Stimulated activated effector memory CD8-positive, alpha-beta T cell treated with anti-CD3 and anti-CD28 coated beads, Interleukin-12 subunit alpha, Interleukin-12 subunit beta, amount 100 ng/mL, for 72 hours (primary cell): Measurements from ENCODE around the gene YAP1.

Source experiments
- ATAC-seq: fragments of 150-1000 bp; cut with Tn5 transposase; 2 replicates; pipeline ENCODE4 v1.10.0; 2021
- DNase-seq, 2 donors: peaks; one replicate each; pipeline ENCODE4 v3.0.0; 2021 to 2022; ENCODE audit warnings: low spot score in 2 of 2
- H3K27ac Mint-ChIP-seq: one replicate; pipeline ENCODE4 v1.8.0; 2022; ENCODE audit warnings: mild to moderate bottlenecking, mixed read lengths
- H3K36me3 Mint-ChIP-seq: one replicate; pipeline ENCODE4 v1.8.0; 2022; ENCODE audit warnings: mild to moderate bottlenecking, mixed read lengths
- H3K4me1 Mint-ChIP-seq: one replicate; pipeline ENCODE4 v1.8.0; 2022; ENCODE audit warnings: mixed read lengths
- H3K4me3 Mint-ChIP-seq: one replicate; pipeline ENCODE4 v1.8.0; 2022; ENCODE audit warnings: mild to moderate bottlenecking, mixed read lengths
- H3K9me3 Mint-ChIP-seq: one replicate; pipeline ENCODE4 v1.8.0; 2022; ENCODE audit warnings: mixed read lengths

The YAP1 gene

DNA sequence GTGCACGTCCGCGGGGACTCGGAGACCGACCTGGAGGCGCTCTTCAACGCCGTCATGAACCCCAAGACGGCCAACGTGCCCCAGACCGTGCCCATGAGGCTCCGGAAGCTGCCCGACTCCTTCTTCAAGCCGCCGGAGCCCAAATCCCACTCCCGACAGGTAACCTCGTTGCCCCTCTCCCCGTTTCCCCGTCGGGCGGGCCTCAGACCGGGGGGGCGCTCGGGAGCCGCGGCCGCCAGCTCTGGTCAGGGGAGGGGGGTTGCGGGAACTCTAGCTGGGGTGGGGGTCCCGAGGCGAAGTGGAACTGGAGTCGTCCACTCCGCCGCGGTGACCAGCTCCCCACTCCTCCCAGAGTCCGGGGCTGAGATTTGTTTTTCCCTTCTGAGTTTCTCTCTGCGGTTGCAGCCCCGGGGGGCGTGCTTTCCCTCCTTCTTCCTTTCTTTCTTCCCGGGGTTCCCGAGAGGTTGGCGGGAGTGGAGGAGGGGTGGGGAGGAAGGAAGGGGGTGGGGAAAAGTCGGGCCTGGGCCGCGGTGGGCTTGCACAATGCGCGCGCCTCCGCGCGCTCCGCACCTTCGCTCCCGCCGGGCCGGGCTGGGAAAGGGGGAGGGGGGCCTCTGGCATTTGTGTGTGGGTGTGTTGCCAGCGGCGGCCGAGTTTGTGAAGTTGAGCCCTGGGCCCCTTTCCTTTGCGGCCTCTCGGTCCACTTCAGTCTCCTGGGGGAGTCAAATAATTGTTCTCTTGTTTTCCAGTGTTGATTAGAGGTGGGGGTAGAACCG, 952 bp downstream of the YAP1 start:
- Mint-ChIP-seq H3K27ac (no peak overlapping the region), H3K4me3 (peak overlapping the region; percentile 90), H3K36me3 (no peaks in the 10 kb centered on the region), H3K9me3 (no peaks in the 10 kb centered on the region), H3K4me1 (peaks cover 16% of the 10 kb centered on the region)
- ATAC-seq = peak; percentile 48
- DNase-seq = peak in 1 of 2 donors; percentile 51

DNA sequence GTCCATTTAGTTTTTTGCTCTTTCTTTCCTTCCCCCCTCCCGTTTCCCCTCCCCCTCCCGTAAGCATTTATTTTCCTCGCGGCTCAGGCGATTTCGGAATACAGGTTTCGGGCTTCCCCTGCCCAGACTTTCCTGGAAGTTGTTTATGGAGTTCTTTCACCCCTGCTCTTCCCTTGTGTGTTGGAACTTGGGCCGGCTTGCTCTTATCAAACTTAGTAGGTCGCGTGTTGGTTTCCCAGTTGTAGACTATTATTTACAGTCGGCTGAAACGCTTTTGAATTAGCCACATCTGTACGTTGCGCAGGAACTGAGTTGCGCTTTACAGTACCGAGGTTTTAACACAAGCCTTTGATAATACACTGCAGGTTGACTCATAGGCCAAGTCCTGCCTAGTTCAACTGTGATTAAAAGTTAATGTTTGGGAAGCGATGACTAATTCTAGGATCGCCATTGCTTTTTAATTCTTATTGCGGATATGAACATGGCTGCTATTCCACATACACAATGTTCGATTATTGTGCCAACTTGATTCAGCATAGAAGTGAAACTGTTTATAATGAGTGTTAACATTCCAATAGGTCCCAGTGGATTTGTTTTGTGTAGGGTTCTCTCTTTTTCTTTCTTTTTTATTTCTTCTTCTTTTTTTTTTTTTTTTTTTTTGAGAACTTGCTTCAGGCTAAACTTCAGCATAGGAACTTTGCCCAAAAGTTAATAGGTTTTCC, 1.7 kb downstream of the YAP1 start:
- Mint-ChIP-seq H3K36me3 (no peaks in the 10 kb centered on the region), H3K27ac (no peak overlapping the region), H3K4me3 (peak overlapping the region; percentile 90), H3K4me1 (peaks cover 16% of the 10 kb centered on the region), H3K9me3 (no peaks in the 10 kb centered on the region)
- ATAC-seq = peak; percentile 61
- DNase-seq = no peak

DNA sequence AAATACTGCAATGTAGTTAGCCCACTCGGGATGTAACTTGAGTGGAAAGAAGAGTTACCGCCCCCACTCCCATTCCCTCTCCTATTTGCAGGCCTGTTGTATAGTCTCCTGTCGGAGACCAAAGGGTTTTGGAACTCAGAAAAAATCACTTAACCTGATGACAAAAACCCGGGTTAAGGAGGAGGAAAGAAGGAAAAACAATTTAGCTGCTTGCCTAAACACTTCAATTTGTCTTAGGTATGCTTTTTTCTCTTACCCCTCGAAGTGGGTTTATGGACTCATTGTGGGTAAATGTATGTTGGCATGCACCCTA, 2.2 kb downstream of the YAP1 start:
- Mint-ChIP-seq H3K4me1 (peaks cover 16% of the 10 kb centered on the region), H3K27ac (no peak overlapping the region), H3K4me3 (peak overlapping the region; percentile 90), H3K36me3 (no peaks in the 10 kb centered on the region), H3K9me3 (no peaks in the 10 kb centered on the region)
- ATAC-seq (no peak), DNase-seq (no peak)

DNA sequence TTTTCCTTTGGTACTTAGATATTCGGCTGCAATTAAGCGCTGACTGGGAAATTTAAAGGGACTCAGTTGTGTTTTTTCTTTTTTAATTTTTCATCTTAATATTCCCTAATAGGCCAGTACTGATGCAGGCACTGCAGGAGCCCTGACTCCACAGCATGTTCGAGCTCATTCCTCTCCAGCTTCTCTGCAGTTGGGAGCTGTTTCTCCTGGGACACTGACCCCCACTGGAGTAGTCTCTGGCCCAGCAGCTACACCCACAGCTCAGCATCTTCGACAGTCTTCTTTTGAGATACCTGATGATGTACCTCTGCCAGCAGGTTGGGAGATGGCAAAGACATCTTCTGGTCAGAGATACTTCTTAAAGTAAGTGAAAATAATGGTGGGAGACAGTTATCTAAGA, 3.8 kb downstream of the YAP1 start:
- Mint-ChIP-seq H3K9me3 (no peaks in the 10 kb centered on the region), H3K36me3 (no peaks in the 10 kb centered on the region), H3K4me1 (peaks cover 16% of the 10 kb centered on the region), H3K27ac (no peak overlapping the region), H3K4me3 (no peak overlapping the region)
- ATAC-seq (no peak), DNase-seq (no peak)

DNA sequence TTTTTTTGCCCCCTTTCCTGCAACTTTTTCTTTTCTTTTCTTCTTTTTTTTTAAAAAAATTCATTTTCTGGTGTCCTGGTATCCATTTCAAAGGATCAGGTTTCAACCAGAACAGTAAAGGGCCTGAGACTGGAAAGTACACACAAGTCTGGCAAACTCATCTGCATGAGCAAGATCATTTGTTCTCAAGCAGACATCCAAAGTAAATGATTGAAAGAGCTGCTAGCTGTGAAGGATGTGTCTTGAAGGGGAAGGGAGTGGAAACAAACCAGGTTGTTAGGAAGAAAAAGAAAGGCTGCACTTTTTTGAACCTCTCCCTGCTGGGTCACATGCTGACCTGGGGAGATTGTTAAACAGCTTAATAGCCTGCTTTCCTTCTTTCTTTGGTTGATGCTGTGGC, 5.3 kb downstream of the YAP1 start:
- H3K36me3 Mint-ChIP-seq = no peaks in the 10 kb centered on the region
- peaks cover 5% of the 10 kb centered on the region for H3K4me1 Mint-ChIP-seq
- no peaks in the 10 kb centered on the region for H3K9me3 Mint-ChIP-seq
- no peak for ATAC-seq
- H3K4me3 Mint-ChIP-seq = no peak overlapping the region
- H3K27ac Mint-ChIP-seq = no peak overlapping the region
- DNase-seq = no peak

DNA sequence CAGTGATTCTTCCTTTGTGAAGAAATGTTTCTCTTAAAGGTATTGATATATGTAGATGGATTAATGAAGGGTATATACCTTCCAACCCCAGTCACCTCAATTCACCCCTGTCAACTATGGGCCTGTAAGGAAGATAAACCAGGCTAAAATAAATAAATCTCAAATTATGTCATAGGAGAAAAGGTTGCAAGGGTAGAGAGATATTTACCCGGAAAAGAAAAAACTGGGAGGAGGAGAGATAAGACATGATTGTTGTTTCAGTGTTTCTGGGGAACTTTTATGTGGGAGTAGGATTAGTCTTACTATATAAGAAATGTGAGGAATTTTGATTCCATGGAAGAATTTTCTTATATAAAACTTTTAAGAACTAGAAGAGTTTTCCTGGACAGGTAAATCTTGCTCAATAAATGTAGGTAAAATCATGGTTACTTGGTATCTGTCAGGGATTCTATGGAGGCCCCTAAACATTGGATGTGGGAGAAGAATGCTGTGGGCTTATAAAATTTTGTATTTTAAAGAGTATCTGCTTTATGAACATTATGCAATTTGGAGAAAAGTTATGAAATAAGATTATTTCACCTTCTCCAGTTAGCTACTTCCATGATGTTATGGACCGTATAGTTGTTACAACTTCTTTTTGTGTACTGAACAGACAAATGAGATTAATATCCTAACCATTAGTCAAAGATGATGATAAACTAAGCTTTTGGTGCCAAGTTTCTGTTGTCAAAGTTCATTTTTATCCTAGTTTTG, 6.4 kb downstream of the YAP1 start:
- Mint-ChIP-seq H3K4me1 (peaks cover 5% of the 10 kb centered on the region), H3K4me3 (no peak overlapping the region), H3K36me3 (no peaks in the 10 kb centered on the region), H3K9me3 (no peaks in the 10 kb centered on the region), H3K27ac (no peak overlapping the region)
- no peak for ATAC-seq
- DNase-seq = no peak

DNA sequence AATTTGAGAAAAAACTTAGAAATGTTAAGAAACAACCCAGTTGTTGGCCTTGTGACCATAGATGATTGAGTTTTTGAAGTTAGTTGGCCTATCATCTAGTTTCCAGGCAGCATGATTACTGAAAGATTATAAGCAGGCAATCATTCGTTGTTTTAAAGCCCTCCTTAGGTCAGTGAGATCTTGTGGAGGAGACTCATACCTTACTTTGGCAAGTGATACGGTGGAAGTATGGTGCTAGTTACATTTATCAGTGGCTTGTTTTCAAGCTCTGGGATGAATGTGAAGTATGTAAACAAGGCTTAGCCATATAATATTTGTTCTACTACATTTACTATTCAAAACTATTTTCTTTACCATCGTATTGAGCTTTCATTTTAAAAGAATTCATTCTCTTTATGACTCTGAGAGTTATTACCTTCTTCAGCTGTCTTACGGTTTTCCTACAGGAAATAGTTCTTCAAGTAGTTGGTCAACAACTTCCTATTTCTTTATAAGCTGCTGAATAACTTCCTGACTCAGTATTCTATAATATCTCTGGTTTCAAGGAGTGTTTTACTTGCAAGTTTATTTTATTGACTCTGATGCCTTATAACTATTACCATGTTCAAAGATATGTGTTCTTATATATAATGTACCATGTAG, 7.3 kb downstream of the YAP1 start:
- no peaks in the 10 kb centered on the region for H3K4me1 Mint-ChIP-seq
- no peak overlapping the region for H3K4me3 Mint-ChIP-seq
- H3K9me3 Mint-ChIP-seq = no peaks in the 10 kb centered on the region
- no peak for DNase-seq
- ATAC-seq = no peak
- no peaks in the 10 kb centered on the region for H3K36me3 Mint-ChIP-seq
- no peak overlapping the region for H3K27ac Mint-ChIP-seq

DNA sequence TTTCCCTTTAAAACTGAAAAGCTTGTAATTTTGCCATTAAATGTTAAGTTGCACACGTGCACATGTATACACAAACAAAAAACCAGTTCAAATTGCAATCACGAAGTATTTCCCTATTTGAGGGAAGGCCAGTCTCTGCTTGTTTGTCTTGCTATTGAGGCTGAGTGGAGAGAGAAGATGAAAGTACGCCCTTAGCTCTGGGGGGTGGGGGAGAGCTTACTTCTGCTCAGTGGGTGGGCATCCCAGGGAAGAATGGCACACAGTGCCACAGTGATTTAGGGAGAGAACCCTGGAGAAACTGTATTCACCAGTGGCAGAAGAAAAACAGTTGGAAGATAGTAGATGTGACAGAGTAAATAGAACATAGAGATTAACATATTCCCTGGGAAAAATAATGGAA, 8.7 kb downstream of the YAP1 start:
- H3K4me3 Mint-ChIP-seq = no peak overlapping the region
- no peaks in the 10 kb centered on the region for H3K36me3 Mint-ChIP-seq
- DNase-seq = no peak
- H3K27ac Mint-ChIP-seq = no peak overlapping the region
- no peaks in the 10 kb centered on the region for H3K9me3 Mint-ChIP-seq
- ATAC-seq = no peak
- no peaks in the 10 kb centered on the region for H3K4me1 Mint-ChIP-seq

DNA sequence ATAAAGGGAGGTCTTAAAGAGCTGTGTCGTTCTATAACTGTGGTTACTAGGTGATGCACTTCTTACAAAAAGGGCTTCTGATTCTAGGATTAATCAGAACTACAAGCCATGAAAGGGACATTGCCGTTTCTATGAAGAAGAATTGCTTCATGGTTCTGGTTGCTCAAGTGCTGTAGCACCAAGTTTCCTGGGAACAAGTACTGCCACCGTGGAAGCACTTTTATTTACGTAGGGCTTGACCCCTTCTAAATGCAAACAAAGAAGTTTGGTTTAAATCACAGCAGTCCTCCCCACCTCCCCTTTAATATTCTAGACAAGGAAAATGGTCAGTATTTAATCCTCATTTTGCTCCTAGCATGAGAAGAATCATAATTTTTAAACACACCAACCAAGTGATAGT, 9.8 kb downstream of the YAP1 start:
- H3K9me3 Mint-ChIP-seq = no peaks in the 10 kb centered on the region
- ATAC-seq = no peak
- DNase-seq = no peak
- H3K4me1 Mint-ChIP-seq = no peaks in the 10 kb centered on the region
- no peak overlapping the region for H3K4me3 Mint-ChIP-seq
- H3K27ac Mint-ChIP-seq = no peak overlapping the region
- no peaks in the 10 kb centered on the region for H3K36me3 Mint-ChIP-seq

DNA sequence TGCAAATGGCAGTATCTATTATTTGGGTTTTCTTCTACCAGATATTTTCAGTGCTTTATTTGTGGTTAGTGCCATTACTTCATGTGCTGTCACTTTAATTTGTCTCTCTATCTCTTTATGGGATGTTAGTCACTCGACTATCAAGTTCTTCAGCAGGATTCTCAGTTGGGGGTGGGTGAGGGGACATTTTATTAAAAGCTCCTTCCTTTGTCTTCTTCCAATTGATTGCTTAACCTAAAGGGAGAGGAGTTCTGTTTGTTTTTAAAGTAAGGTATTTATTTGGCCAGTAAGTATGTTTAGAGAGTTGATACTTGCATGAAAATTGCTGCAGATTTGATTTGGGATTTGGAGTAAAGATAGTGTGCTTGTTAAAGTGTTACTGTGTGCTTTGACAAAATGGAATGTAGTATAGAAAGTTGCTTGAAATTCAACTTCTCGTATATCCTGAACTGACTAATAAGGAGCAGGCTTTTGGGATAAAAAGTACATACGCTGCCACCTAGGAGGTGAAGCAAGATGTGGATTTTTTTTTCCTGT, 10.3 kb downstream of the YAP1 start:
- Mint-ChIP-seq H3K36me3 (no peaks in the 10 kb centered on the region), H3K4me1 (no peaks in the 10 kb centered on the region), H3K4me3 (no peak overlapping the region), H3K9me3 (no peaks in the 10 kb centered on the region), H3K27ac (no peak overlapping the region)
- ATAC-seq (no peak), DNase-seq (no peak)

DNA sequence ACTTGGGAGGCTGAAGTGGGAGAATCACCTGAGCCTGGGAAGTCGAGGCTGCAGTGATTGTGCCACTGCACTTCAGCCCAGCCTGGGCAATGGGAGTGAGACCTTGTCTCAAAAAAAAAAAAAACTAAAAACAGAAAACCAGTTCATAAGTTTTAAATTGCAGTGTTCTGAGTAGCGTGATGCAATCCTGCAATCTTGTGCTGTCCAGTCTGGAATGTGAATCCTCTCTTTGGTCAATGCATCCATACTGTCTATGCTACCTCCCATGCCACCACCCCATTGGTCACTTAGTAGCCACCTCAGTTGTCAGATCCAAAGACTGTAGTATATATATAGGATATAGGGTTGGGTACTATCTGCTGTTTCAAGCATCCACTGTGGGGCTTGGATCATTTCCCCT, 11.1 kb downstream of the YAP1 start:
- no peaks in the 10 kb centered on the region for H3K9me3 Mint-ChIP-seq
- no peak overlapping the region for H3K27ac Mint-ChIP-seq
- no peak overlapping the region for H3K4me3 Mint-ChIP-seq
- H3K4me1 Mint-ChIP-seq = no peaks in the 10 kb centered on the region
- ATAC-seq (no peak), DNase-seq (no peak)
- no peaks in the 10 kb centered on the region for H3K36me3 Mint-ChIP-seq

DNA sequence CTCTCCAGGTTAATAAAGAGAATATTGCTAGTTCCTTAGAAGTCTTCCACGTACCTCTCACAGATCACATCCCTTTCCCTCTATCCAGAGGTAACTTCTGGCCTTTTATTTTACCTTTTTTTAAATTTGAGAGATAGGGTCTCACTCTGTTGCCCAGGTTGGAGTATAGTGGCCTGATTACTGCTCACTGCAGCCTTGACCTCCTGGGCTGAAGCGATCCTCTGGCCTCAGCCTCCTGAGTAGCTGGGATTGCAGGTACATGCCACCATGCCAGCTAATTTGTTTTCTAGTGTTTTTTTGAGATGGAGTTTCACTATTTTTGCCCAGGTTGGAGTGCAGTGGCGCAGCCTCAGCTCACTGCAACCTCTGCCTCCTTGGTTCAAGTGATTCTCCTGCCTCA, 24.4 kb downstream of the YAP1 start:
- Mint-ChIP-seq H3K36me3 (no peaks in the 10 kb centered on the region), H3K4me3 (no peak overlapping the region), H3K27ac (no peak overlapping the region), H3K9me3 (no peaks in the 10 kb centered on the region), H3K4me1 (no peaks in the 10 kb centered on the region)
- DNase-seq (no peak), ATAC-seq (no peak)

DNA sequence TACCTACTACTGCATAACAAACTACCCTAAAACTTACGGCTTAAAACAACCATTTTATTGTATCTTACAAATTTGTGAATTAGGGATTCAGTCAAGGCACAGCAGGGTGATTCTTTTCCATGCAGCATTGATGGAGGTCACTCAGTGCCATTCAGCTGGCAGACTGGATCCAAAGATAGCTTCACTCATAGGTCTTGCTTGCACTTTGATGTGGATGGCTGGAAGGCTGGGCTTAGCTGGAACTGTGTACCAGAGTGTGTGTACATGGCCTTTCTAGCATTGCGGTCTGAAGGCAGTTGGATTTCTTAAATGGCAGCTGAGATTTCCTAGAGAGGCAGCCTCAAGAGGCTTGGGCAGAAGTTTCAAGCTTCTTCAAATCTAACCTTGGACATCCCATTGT, 25.0 kb downstream of the YAP1 start:
- ATAC-seq = no peak
- Mint-ChIP-seq H3K4me3 (no peak overlapping the region), H3K4me1 (no peaks in the 10 kb centered on the region), H3K36me3 (no peaks in the 10 kb centered on the region), H3K27ac (no peak overlapping the region), H3K9me3 (no peaks in the 10 kb centered on the region)
- DNase-seq = no peak

DNA sequence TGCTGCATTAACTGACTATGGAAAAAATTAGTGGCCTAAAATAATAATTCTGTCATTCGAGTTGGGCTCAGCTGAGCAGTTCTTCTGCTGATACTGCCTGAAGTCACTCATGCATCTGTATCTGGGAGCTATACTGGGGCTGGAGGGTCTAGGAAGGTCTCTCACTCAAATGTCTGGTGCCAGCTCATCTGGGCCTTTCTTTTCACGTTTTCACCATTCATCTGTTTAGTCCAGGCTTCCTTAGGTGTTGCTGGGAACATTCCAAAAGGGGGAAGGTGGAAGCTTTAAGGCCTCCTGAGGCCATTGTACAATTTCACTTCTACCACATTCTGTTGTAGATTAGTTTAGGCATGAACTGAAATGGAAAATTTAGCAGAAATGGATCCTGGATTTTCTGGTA, 28.0 kb downstream of the YAP1 start:
- no peaks in the 10 kb centered on the region for H3K9me3 Mint-ChIP-seq
- ATAC-seq = no peak
- no peaks in the 10 kb centered on the region for H3K36me3 Mint-ChIP-seq
- no peaks in the 10 kb centered on the region for H3K4me1 Mint-ChIP-seq
- no peak overlapping the region for H3K27ac Mint-ChIP-seq
- no peak for DNase-seq
- no peak overlapping the region for H3K4me3 Mint-ChIP-seq

DNA sequence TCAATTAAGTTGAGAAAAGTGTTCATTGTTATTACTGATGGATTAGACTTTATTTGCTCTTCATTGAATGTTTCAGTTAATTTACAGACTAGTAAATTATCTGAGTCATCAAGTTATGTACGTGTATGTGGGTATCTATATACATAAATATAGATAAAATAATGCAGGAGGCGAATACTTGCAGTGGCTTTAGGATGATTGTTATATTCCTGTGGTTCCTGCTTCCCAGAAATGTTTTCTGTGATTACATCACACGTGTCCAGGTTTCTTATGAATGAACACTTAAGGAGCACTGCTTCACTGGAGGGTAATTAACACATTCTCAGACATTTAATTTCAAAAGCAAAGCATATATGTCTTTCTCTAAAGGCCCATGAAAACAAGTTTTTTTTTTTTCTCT, 28.4 kb downstream of the YAP1 start:
- DNase-seq (no peak), ATAC-seq (no peak)
- Mint-ChIP-seq H3K36me3 (no peaks in the 10 kb centered on the region), H3K4me3 (no peak overlapping the region), H3K4me1 (no peaks in the 10 kb centered on the region), H3K27ac (no peak overlapping the region), H3K9me3 (no peaks in the 10 kb centered on the region)
